ENCODE data around the gene HDDC3. TPM values are rescaled to one million over a fixed set of nuclear protein-coding genes. Genes with fewer than 3 reads are reported as not detected.
"Not testable (repeated sequence)": the region's sequence is repeated elsewhere in the genome, so short reads cannot be mapped to it uniquely, and the experiment has no call there.

HDDC3 gene
- total RNA-seq, 3 donors from 2014 or later (not counting 1 experiment from before 2014, with no cell fraction given), result 11.2 to 14.5 (median 12.1) TPM

- no peak for TF ChIP-seq CTCF (IDR thresholded peaks at IDR 0.05)
- Mint-ChIP-seq H3K36me3 (no peaks in the 10 kb centered on the region), H3K4me3 (peak overlapping the region; percentile 94), H3K27ac (peak overlapping the region; percentile 97), H3K9me3 (no peaks in the 10 kb centered on the region), H3K4me1 (peaks cover 36 to 38% of the 10 kb centered on the region in 2 donors), H3K27me3 (ENCODE audit: low read depth in 2 of 2) (no peaks in the 10 kb centered on the region)
- peaks cover 37% of the 10 kb centered on the region for H3K4me1 ChIP-seq (ENCODE audit: control insufficient read depth, insufficient read depth, low read length)
- no peaks in the 10 kb centered on the region for H3K36me3 ChIP-seq (ENCODE audit: control insufficient read depth, insufficient read depth, low read length)
- 44% methylated on average over 20 of the region's 21 CpGs for WGBS (ENCODE audit: insufficient coverage)
- peak overlapping the region; percentile 78 for H3K27ac ChIP-seq (ENCODE audit: low read length)
- H3K9me3 ChIP-seq (ENCODE audit: control insufficient read depth, insufficient read depth, low read length), result no peaks in the 10 kb centered on the region
- H3K4me3 ChIP-seq (ENCODE audit: low read length), result peak overlapping the region; percentile 54
- DNase-seq, result no peak
- ATAC-seq, result no peak
- intact Hi-C loops (cut with micrococcal nuclease), result loop anchor here (1.0 kb wide), 1 partner anchor 26 kb away; the partner anchor contains the start of gene MAN2A2
- H3K27me3 ChIP-seq (ENCODE audit: control insufficient read depth, insufficient read depth, low read length), result no peaks in the 10 kb centered on the region
Measured at GRCh38 chr15:90929246-90930019, 2.9 kb downstream of the HDDC3 start.

- intact Hi-C loops (cut with micrococcal nuclease); H3K4me3 ChIP-seq (ENCODE audit: low read length); H3K27me3 ChIP-seq (ENCODE audit: control insufficient read depth, insufficient read depth, low read length); H3K9me3 Mint-ChIP-seq; H3K27ac ChIP-seq (ENCODE audit: low read length); ATAC-seq; H3K36me3 ChIP-seq (ENCODE audit: control insufficient read depth, insufficient read depth, low read length); H3K9me3 ChIP-seq (ENCODE audit: control insufficient read depth, insufficient read depth, low read length); DNase-seq; H3K27me3 Mint-ChIP-seq (ENCODE audit: low read depth in 2 of 2); H3K36me3 Mint-ChIP-seq: not testable (repeated sequence)
- H3K4me1 Mint-ChIP-seq, result peaks cover 30 to 31% of the 10 kb centered on the region in 2 donors
- peak overlapping the region; percentile 76 to 97 for H3K27ac Mint-ChIP-seq
- peak overlapping the region; percentile 67 for H3K4me3 Mint-ChIP-seq
- 93% methylated on average over 7 of the region's 7 CpGs for WGBS (ENCODE audit: insufficient coverage)
- peaks cover 30% of the 10 kb centered on the region for H3K4me1 ChIP-seq (ENCODE audit: control insufficient read depth, insufficient read depth, low read length)
Measured at GRCh38 chr15:90928106-90928505, 4.2 kb downstream of the HDDC3 start.

- H3K27me3 Mint-ChIP-seq (ENCODE audit: low read depth in 2 of 2); H3K4me3 ChIP-seq (ENCODE audit: low read length); H3K27me3 ChIP-seq (ENCODE audit: control insufficient read depth, insufficient read depth, low read length); H3K36me3 ChIP-seq (ENCODE audit: control insufficient read depth, insufficient read depth, low read length); H3K27ac ChIP-seq (ENCODE audit: low read length); DNase-seq; intact Hi-C loops (cut with micrococcal nuclease); H3K27ac Mint-ChIP-seq; H3K4me3 Mint-ChIP-seq; H3K36me3 Mint-ChIP-seq; ATAC-seq; H3K9me3 ChIP-seq (ENCODE audit: control insufficient read depth, insufficient read depth, low read length); H3K9me3 Mint-ChIP-seq: not testable (repeated sequence)
- peaks cover 21% of the 10 kb centered on the region for H3K4me1 ChIP-seq (ENCODE audit: control insufficient read depth, insufficient read depth, low read length)
- H3K4me1 Mint-ChIP-seq, result peaks cover 24% of the 10 kb centered on the region in 2 donors
- WGBS (ENCODE audit: insufficient coverage), result 97% methylated on average over 10 of the region's 10 CpGs
Measured at GRCh38 chr15:90926766-90927165, 5.6 kb downstream of the HDDC3 start.

- H3K9me3 Mint-ChIP-seq, result no peaks in the 10 kb centered on the region
- Histone ChIP-seq H3K4me3 (ENCODE audit: low read length) (no peak overlapping the region), H3K27ac (ENCODE audit: low read length) (no peak overlapping the region), H3K36me3 (ENCODE audit: control insufficient read depth, insufficient read depth, low read length) (peaks cover 21% of the 10 kb centered on the region), H3K9me3 (ENCODE audit: control insufficient read depth, insufficient read depth, low read length) (no peaks in the 10 kb centered on the region), H3K4me1 (ENCODE audit: control insufficient read depth, insufficient read depth, low read length) (peaks cover 4% of the 10 kb centered on the region), H3K27me3 (ENCODE audit: control insufficient read depth, insufficient read depth, low read length) (no peaks in the 10 kb centered on the region)
- ATAC-seq (no peak), DNase-seq (no peak)
- H3K27me3 Mint-ChIP-seq (ENCODE audit: low read depth in 2 of 2), result no peaks in the 10 kb centered on the region
- 71% methylated on average over 4 of the region's 5 CpGs for WGBS (ENCODE audit: insufficient coverage)
- peaks cover 15% of the 10 kb centered on the region for H3K36me3 Mint-ChIP-seq
- intact Hi-C loops (cut with micrococcal nuclease), result no loop called here
- TF ChIP-seq CTCF (IDR thresholded peaks at IDR 0.05), result no peak
- H3K27ac Mint-ChIP-seq, result no peak overlapping the region
- H3K4me1 Mint-ChIP-seq, result peaks cover under 1 to 1% of the 10 kb centered on the region in 2 donors
- no peak overlapping the region for H3K4me3 Mint-ChIP-seq
Measured at GRCh38 chr15:90924375-90924774, 8.0 kb downstream of the HDDC3 start.

GRCh38 chr15:90922712-90923322, 9.5 kb downstream of the HDDC3 start:
- not testable (repeated sequence) for H3K27ac Mint-ChIP-seq, ATAC-seq

More at GRCh38 chr15:90922712-90923322, 9.5 kb downstream of the HDDC3 start:
- intact Hi-C loops (cut with micrococcal nuclease); H3K4me3 ChIP-seq (ENCODE audit: low read length); H3K4me1 ChIP-seq (ENCODE audit: control insufficient read depth, insufficient read depth, low read length); DNase-seq; H3K4me3 Mint-ChIP-seq; H3K4me1 Mint-ChIP-seq; H3K27ac ChIP-seq (ENCODE audit: low read length); H3K9me3 Mint-ChIP-seq; H3K9me3 ChIP-seq (ENCODE audit: control insufficient read depth, insufficient read depth, low read length); H3K27me3 Mint-ChIP-seq (ENCODE audit: low read depth in 2 of 2); H3K27me3 ChIP-seq (ENCODE audit: control insufficient read depth, insufficient read depth, low read length): not testable (repeated sequence)
- 96% methylated on average over 7 of the region's 7 CpGs for WGBS (ENCODE audit: insufficient coverage)
- peaks cover 33% of the 10 kb centered on the region for H3K36me3 ChIP-seq (ENCODE audit: control insufficient read depth, insufficient read depth, low read length)
- peaks cover 15% of the 10 kb centered on the region for H3K36me3 Mint-ChIP-seq

Measured in natural killer cell (primary cell).